ENCODE data around the gene PHF23.
A peak's percentile ranks its signal among the peaks of the same experiment; 100 is the strongest.

PHF23 gene

GRCh38 chr17:7222972-7223292 lies 16.3 kb downstream of the PHF23 start:
- no peak for DNase-seq (ENCODE audit: low read depth)
- no peak overlapping the region for H3K4me3 ChIP-seq (ENCODE audit: low read depth, low read length)
- TF ChIP-seq CTCF (conservative IDR thresholded peaks at IDR 0.05; ENCODE audit: low read depth, low read length): no peak

- no peak for TF ChIP-seq CTCF (conservative IDR thresholded peaks at IDR 0.05; ENCODE audit: low read depth, low read length)
- no peak for DNase-seq (ENCODE audit: low read depth)
- no peak overlapping the region for H3K4me3 ChIP-seq (ENCODE audit: low read depth, low read length)
These were observed 16.9 kb downstream of the PHF23 start for GRCh38 chr17:7222093-7222971.

- no peak for TF ChIP-seq CTCF (conservative IDR thresholded peaks at IDR 0.05; ENCODE audit: low read depth, low read length)
- H3K4me3 ChIP-seq (ENCODE audit: low read depth, low read length): no peak overlapping the region
- DNase-seq (ENCODE audit: low read depth): no peak
These were observed 17.8 kb downstream of the PHF23 start for GRCh38 chr17:7221278-7222092.

GRCh38 chr17:7220593-7221277 lies 18.5 kb downstream of the PHF23 start:
- peak; percentile 77 for DNase-seq (ENCODE audit: low read depth)
- peak overlapping the region; percentile 90 for H3K4me3 ChIP-seq (ENCODE audit: low read depth, low read length)
- peak; percentile 57 for TF ChIP-seq CTCF (conservative IDR thresholded peaks at IDR 0.05; ENCODE audit: low read depth, low read length)

- peak within 1 kb of the TSS; percentile 90 for H3K4me3 ChIP-seq (ENCODE audit: low read depth, low read length)
- DNase-seq (ENCODE audit: low read depth): peak; percentile 92
- TF ChIP-seq CTCF (conservative IDR thresholded peaks at IDR 0.05; ENCODE audit: low read depth, low read length): no peak
These were observed 19.3 kb downstream of the PHF23 start, which contains the start of the genes ACADVL and DLG4 for GRCh38 chr17:7219812-7220592. ACADVL (plus strand) TSS chr17:7219938; CDS start chr17:7219985, 47 bp downstream. DLG4 (minus strand) TSS chr17:7219836.

GRCh38 chr17:7219229-7219811 lies 19.9 kb downstream of the PHF23 start:
- no peak for DNase-seq (ENCODE audit: low read depth)
- H3K4me3 ChIP-seq (ENCODE audit: low read depth, low read length): peak overlapping the region; percentile 90

More at GRCh38 chr17:7219229-7219811, 19.9 kb downstream of the PHF23 start:
- no peak for TF ChIP-seq CTCF (conservative IDR thresholded peaks at IDR 0.05; ENCODE audit: low read depth, low read length)
